ENCODE data around the gene VSTM5. TPM values are rescaled to one million over a fixed set of nuclear protein-coding genes. Genes with fewer than 3 reads are reported as not detected.

Gene VSTM5
- polyA plus RNA-seq, 1 donor (not counting 4 experiments of a cell fraction or from before 2014, with no cell fraction given) = 0.13 TPM

DNA sequence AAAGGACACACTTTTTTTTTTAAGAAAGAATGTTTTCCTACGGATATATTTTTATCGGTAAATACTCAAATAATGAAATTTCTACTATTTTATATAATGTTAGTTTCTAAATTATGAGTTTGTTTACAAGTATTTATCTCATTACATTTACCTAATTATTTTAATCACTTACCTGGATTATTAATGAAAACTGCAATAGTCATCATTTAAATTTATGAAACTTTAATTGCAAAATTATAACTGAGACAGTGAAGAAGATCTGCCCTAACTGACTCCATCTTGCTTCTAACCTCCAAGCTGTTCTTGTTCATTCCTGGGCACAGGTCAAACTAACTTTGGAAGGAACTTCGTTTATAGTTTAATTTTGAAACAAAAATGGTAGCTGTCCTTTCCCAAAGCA lies 25.2 kb upstream of the VSTM5 start:
- H3K27me3 ChIP-seq (ENCODE audit: control insufficient read depth, extremely low read depth, insufficient read depth, low read length) = no peaks in the 10 kb centered on the region
- FAIRE-seq (no peak), DNase-seq (ENCODE audit: low read depth, low spot score) (no peak)
- H3K9me3 ChIP-seq (ENCODE audit: control insufficient read depth, low read depth, low read length) = no peaks in the 10 kb centered on the region
- no peak overlapping the region for H3K9ac ChIP-seq (ENCODE audit: control insufficient read depth, extremely low read depth, insufficient read depth, low read length)
- no peak overlapping the region for H3K4me2 ChIP-seq (ENCODE audit: control insufficient read depth, extremely low read depth, insufficient read depth, low read depth, low read length)
- H3K27ac ChIP-seq (ENCODE audit: control insufficient read depth, insufficient read depth, low read length) = no peak overlapping the region
- H3K4me3 ChIP-seq (ENCODE audit: control insufficient read depth in 2 of 3, extremely low read depth in 1 of 3, insufficient read depth in 2 of 3, low read depth in 1 of 3, low read length in 3 of 3) = no peak overlapping the region
- dilution Hi-C loops (cut with MboI; ENCODE audit: extremely low pct_ligation_motif_present, low sequenced_read_pairs) = no loop called here
- no peaks in the 10 kb centered on the region for H3K4me1 ChIP-seq (ENCODE audit: control insufficient read depth, extremely low read depth, insufficient read depth, low read length)
- no peak overlapping the region for H2AFZ ChIP-seq (ENCODE audit: control insufficient read depth, low read length)
- H3K36me3 ChIP-seq (ENCODE audit: control insufficient read depth in 2 of 2, extremely low read depth in 1 of 2, insufficient read depth in 2 of 2, low read length in 2 of 2) = no peaks in the 10 kb centered on the region
- H3K79me2 ChIP-seq (ENCODE audit: control insufficient read depth, insufficient read depth, low read length) = no peaks in the 10 kb centered on the region
- H3K9me1 ChIP-seq (ENCODE audit: control insufficient read depth, extremely low read depth, insufficient read depth, low read length) = no peaks in the 10 kb centered on the region
- TF ChIP-seq, protein P1, sequence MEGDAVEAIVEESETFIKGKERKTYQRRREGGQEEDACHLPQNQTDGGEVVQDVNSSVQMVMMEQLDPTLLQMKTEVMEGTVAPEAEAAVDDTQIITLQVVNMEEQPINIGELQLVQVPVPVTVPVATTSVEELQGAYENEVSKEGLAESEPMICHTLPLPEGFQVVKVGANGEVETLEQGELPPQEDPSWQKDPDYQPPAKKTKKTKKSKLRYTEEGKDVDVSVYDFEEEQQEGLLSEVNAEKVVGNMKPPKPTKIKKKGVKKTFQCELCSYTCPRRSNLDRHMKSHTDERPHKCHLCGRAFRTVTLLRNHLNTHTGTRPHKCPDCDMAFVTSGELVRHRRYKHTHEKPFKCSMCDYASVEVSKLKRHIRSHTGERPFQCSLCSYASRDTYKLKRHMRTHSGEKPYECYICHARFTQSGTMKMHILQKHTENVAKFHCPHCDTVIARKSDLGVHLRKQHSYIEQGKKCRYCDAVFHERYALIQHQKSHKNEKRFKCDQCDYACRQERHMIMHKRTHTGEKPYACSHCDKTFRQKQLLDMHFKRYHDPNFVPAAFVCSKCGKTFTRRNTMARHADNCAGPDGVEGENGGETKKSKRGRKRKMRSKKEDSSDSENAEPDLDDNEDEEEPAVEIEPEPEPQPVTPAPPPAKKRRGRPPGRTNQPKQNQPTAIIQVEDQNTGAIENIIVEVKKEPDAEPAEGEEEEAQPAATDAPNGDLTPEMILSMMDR (optimal IDR thresholded peaks at IDR 0.05 in 1 of 3, IDR thresholded peaks at IDR 0.05 in 1 of 3, conservative IDR thresholded peaks at IDR 0.05 in 1 of 3; ENCODE audit: extremely low read depth in 1 of 3, insufficient read depth in 2 of 3, low read length in 3 of 3) = no peak
- TF ChIP-seq EZH2 (IDR thresholded peaks at IDR 0.05; ENCODE audit: low read length) = no peak
- no peaks in the 10 kb centered on the region for H4K20me1 ChIP-seq (ENCODE audit: control insufficient read depth, extremely low read depth, insufficient read depth, low read length)

DNA sequence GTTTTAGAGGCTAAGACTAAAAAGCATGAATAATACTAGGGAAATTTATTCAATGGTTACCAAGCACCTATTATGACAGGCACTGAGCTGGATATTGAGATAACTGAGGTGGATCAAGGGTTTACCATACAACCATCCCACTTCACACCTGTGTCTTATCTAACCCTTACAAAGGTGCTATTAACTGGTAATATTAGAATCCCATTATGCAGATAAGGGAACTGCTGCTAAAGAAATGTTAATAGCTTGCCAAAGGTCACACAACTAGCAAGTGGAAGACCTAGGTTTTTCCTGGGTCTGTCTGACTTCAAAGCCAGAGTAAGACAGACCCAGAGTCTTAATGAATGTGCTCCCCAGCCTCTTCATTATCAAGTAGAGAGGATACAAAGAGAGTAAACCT lies 21.1 kb upstream of the VSTM5 start:
- TF ChIP-seq EZH2 (IDR thresholded peaks at IDR 0.05; ENCODE audit: low read length) = no peak
- TF ChIP-seq, protein P1 (optimal IDR thresholded peaks at IDR 0.05 in 1 of 3, IDR thresholded peaks at IDR 0.05 in 1 of 3, conservative IDR thresholded peaks at IDR 0.05 in 1 of 3; ENCODE audit: extremely low read depth in 1 of 3, insufficient read depth in 2 of 3, low read length in 3 of 3) = no peak
- H3K4me2 ChIP-seq (ENCODE audit: control insufficient read depth, extremely low read depth, insufficient read depth, low read depth, low read length) = no peak overlapping the region
- H3K27me3 ChIP-seq (ENCODE audit: control insufficient read depth, extremely low read depth, insufficient read depth, low read length) = no peaks in the 10 kb centered on the region
- dilution Hi-C loops (cut with MboI; ENCODE audit: extremely low pct_ligation_motif_present, low sequenced_read_pairs) = no loop called here
- H3K9ac ChIP-seq (ENCODE audit: control insufficient read depth, extremely low read depth, insufficient read depth, low read length) = no peak overlapping the region
- no peak overlapping the region for H3K27ac ChIP-seq (ENCODE audit: control insufficient read depth, insufficient read depth, low read length)
- H3K79me2 ChIP-seq (ENCODE audit: control insufficient read depth, insufficient read depth, low read length) = no peaks in the 10 kb centered on the region
- no peaks in the 10 kb centered on the region for H3K9me3 ChIP-seq (ENCODE audit: control insufficient read depth, low read depth, low read length)
- H3K36me3 ChIP-seq (ENCODE audit: control insufficient read depth in 2 of 2, extremely low read depth in 1 of 2, insufficient read depth in 2 of 2, low read length in 2 of 2) = no peaks in the 10 kb centered on the region
- DNase-seq (ENCODE audit: low read depth, low spot score) (no peak), FAIRE-seq (no peak)
- no peak overlapping the region for H3K4me3 ChIP-seq (ENCODE audit: control insufficient read depth in 2 of 3, extremely low read depth in 1 of 3, insufficient read depth in 2 of 3, low read depth in 1 of 3, low read length in 3 of 3)
- no peaks in the 10 kb centered on the region for H3K9me1 ChIP-seq (ENCODE audit: control insufficient read depth, extremely low read depth, insufficient read depth, low read length)
- H4K20me1 ChIP-seq (ENCODE audit: control insufficient read depth, extremely low read depth, insufficient read depth, low read length) = no peaks in the 10 kb centered on the region
- no peak overlapping the region for H2AFZ ChIP-seq (ENCODE audit: control insufficient read depth, low read length)
- H3K4me1 ChIP-seq (ENCODE audit: control insufficient read depth, extremely low read depth, insufficient read depth, low read length) = no peaks in the 10 kb centered on the region
